GM12865 (cell line): ENCODE measurements around the gene SEL1L2.

Experiments used
- DNase-seq: peaks from one replicate; pipeline ENCODE4 v3.0.0; 2010; ENCODE audit warnings: low read depth
- H3K4me3 ChIP-seq: 2 replicates; pipeline ENCODE4 v1.5.1; 2011; ENCODE audit warnings: mild to moderate bottlenecking, low read depth, low read length, control low read depth
- TF ChIP-seq, protein P1 (sequence below): IDR thresholded peaks from 2 replicates; pipeline ENCODE4 v1.5.1; 2011; ENCODE audit warnings: low read length, control low read depth, low read depth, inconsistent platforms; ENCODE audit not compliant: insufficient read depth; ENCODE audit errors: missing control alignments

SEL1L2 gene

DNA sequence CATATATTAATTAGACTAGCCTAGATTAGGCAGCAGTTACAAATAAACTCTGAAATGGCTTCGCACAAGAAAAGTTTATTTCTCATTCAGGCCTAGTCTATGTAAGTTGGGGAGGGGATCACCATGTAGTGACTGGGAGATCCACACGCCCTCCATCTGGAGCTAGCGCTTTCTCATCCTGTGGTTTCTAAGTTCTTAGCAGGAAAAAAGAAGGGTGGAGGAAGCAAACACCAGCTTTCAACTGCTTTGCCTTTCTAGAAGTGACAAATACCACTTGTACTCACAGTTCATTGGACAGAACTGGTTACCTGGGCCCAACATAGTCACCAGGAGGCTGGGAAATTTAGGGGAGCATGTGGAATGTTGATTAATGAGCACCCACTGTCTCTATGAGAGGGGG lies 158.9 kb downstream of the SEL1L2 start:
- no peak for DNase-seq
- no peak overlapping the region for H3K4me3 ChIP-seq
- TF ChIP-seq, protein P1, sequence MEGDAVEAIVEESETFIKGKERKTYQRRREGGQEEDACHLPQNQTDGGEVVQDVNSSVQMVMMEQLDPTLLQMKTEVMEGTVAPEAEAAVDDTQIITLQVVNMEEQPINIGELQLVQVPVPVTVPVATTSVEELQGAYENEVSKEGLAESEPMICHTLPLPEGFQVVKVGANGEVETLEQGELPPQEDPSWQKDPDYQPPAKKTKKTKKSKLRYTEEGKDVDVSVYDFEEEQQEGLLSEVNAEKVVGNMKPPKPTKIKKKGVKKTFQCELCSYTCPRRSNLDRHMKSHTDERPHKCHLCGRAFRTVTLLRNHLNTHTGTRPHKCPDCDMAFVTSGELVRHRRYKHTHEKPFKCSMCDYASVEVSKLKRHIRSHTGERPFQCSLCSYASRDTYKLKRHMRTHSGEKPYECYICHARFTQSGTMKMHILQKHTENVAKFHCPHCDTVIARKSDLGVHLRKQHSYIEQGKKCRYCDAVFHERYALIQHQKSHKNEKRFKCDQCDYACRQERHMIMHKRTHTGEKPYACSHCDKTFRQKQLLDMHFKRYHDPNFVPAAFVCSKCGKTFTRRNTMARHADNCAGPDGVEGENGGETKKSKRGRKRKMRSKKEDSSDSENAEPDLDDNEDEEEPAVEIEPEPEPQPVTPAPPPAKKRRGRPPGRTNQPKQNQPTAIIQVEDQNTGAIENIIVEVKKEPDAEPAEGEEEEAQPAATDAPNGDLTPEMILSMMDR: no peak

DNA sequence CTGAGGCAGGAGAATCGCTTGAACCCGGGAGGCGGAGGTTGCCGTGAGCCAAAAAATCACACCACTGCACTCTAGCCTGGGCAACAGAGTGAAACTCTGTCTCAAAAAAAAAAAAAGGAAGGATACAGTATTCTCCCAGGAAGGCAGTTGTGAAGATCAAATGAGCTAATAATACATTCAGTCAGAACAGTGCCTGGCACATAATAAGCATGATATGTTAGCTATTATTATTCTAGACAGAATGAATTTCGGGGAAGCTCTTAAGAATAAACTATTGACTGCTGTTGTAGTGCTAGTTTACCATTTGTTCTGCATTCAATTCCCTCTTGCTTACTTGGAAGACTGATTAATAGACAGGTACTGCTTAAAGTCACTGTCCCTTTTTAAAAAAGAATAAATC lies 164.9 kb downstream of the SEL1L2 start:
- H3K4me3 ChIP-seq: no peak overlapping the region
- DNase-seq: no peak
- TF ChIP-seq, protein P1: no peak

DNA sequence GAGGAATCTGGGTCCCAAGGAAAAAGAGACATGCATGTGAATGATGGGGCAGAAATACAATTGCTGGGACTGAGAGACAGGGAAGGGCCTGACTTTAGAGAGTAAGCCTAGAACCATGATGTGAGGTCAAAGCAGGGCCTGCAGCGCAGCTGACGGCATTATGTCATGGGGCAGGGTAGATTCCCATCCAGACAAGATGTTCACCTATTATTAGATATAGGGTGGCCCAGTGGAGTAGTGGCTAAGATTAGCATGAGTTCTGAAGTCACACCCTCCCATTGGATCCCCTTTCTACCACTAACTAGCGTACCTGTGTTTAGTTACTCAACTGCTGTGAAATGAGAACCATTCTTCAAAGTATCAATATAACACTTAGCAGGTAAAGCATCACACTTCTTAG lies 166.0 kb downstream of the SEL1L2 start:
- TF ChIP-seq, protein P1: no peak
- no peak overlapping the region for H3K4me3 ChIP-seq
- DNase-seq: no peak

DNA sequence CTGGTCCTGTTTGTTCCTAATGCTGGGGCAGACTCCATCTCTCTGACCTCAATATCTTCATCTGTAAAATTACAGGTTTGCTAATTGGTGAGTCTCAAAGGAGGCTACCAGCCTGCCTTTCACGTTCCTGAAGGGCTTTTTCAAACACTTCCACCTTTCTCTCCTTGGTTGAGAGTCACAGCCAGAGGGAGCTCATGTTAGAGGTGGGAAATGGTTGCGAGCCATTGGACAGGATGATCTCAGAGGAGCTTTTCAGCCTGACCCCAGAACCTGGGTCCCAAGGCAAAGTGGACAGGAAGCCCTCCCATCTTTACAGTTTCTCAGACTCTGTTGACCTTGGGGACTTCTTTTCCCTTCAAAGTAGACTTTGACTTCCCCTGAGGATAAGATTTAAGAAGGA lies 168.0 kb downstream of the SEL1L2 start:
- TF ChIP-seq, protein P1: no peak
- no peak for DNase-seq

DNA sequence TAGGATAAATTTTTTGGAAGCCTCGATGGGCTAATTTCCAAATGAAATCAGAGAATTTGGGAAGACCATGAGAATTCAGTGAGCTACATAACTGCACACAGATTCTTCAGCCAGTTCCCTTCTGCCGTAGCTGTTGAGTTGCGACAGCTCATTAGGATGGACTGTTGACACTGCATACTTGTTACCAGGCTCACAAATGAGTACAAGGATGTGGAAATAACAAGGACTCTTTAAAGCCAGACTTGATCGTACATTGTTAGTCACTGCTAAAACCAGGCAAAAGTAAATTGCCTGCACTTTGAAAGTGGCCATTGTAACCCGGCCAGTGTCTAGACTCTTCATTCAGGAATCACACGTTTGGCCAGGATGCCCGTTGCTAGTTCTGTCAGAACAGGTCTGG lies 168.5 kb downstream of the SEL1L2 start:
- no peak overlapping the region for H3K4me3 ChIP-seq
- TF ChIP-seq, protein P1: no peak
- no peak for DNase-seq

More for the DNA sequence above, 168.0 kb downstream of the SEL1L2 start:
- no peak overlapping the region for H3K4me3 ChIP-seq

DNA sequence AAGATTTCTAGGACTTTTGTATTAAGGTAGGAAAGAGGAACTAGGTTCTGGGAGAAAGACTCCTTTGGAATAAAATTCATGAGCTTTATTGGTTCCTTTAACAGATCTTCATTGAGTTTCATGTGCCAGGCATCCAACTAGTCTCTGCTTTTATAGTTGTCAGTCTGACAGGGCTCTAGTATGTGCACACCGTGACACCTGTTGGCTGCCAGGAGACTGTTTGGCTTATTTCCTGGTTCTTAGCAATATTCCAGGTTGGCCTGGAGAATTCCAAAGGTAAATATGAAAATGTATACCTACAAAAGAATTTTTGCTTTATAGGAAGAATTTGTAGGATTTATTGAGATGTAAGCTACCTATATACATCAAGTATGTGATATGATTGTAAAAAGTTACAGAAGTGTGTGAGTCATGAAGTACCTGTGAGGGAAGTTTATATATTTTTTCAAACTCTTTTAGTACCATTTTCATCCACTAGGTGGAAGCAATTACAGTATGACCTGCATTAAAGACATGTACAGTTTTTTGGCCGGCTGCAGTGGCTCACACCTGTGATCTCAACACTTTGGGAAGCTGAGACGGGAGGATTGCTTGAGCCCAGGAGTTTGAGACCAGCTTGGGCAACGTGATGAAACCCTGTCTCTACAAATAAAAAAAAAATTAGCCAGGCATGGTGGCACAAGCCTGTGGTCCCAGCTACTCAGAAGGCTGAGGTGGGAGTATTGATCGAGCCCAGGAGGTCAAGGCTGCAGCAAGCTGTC lies 170.3 kb downstream of the SEL1L2 start:
- TF ChIP-seq, protein P1: peak; percentile 48
- no peak overlapping the region for H3K4me3 ChIP-seq
- peak; percentile 63 for DNase-seq

DNA sequence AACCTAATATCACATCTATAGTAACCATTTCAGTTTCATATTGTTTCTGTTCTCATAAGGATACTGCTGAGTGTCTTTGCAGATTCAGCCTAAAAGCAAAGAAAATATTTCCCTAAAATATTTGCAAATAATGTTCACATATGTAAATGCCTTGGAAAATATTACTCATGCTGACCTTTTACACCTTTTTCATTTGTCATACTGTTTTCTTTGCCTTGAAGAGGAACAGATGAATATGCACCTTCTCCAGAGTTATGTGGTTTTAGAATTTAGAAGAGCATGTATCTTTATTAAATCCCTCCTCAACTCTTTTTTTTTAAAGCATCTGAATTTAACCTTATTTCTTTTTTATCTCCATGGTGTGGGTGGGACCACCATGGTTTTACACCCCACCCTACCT lies 173.1 kb downstream of the SEL1L2 start:
- H3K4me3 ChIP-seq: no peak overlapping the region
- TF ChIP-seq, protein P1: no peak
- DNase-seq: no peak
